ENCODE data around the gene ZC3H15. TPM values are rescaled to one million over a fixed set of nuclear protein-coding genes. Genes with fewer than 3 reads are reported as not detected.

Gene ZC3H15
- total RNA-seq, 4 donors from 2014 or later, result 43.5 to 77.8 (median 52.0) TPM

- TF ChIP-seq POLR2A (IDR thresholded peaks at IDR 0.05), result no peak
- no peak for TF ChIP-seq CTCF (IDR thresholded peaks at IDR 0.05)
- DNase-seq (ENCODE audit: low spot score in 2 of 2), result no peak
- H3K4me3 ChIP-seq (ENCODE audit: low read depth, poor library complexity, severe bottlenecking), result no peak overlapping the region
- intact Hi-C loops (cut with DNase I; ENCODE audit: low total_unique reads), result no loop called here
These were observed 45.3 kb downstream of the ZC3H15 start for GRCh38 chr2:186531257-186531775.

GRCh38 chr2:186532891-186533290 is 46.8 kb downstream of the ZC3H15 start:
- intact Hi-C loops (cut with DNase I; ENCODE audit: low total_unique reads), result no loop called here
- WGBS, 2 donors, result 27 to 46% methylated on average over 1 of the region's 1 CpG
- no peak for TF ChIP-seq POLR2A (IDR thresholded peaks at IDR 0.05)
- H3K4me3 ChIP-seq (ENCODE audit: low read depth, poor library complexity, severe bottlenecking), result no peak overlapping the region
- no peak for DNase-seq (ENCODE audit: low spot score in 2 of 2)

- no peak for DNase-seq (ENCODE audit: low spot score in 2 of 2)
- TF ChIP-seq POLR2A (IDR thresholded peaks at IDR 0.05) (no peak), CTCF (IDR thresholded peaks at IDR 0.05) (no peak)
- intact Hi-C loops (cut with DNase I; ENCODE audit: low total_unique reads), result no loop called here
- no peak overlapping the region for H3K4me3 ChIP-seq (ENCODE audit: low read depth, poor library complexity, severe bottlenecking)
These were observed 47.7 kb downstream of the ZC3H15 start for GRCh38 chr2:186533717-186534116.

GRCh38 chr2:186534406-186534805 is 48.3 kb downstream of the ZC3H15 start:
- DNase-seq (ENCODE audit: low spot score in 2 of 2), result no peak
- WGBS, 2 donors, result 90% methylated on average over 3 of the region's 3 CpGs
- intact Hi-C loops (cut with DNase I; ENCODE audit: low total_unique reads), result no loop called here
- H3K4me3 ChIP-seq (ENCODE audit: low read depth, poor library complexity, severe bottlenecking), result no peak overlapping the region
- TF ChIP-seq POLR2A (IDR thresholded peaks at IDR 0.05), result no peak
- TF ChIP-seq CTCF (IDR thresholded peaks at IDR 0.05), result no peak

GRCh38 chr2:186535861-186536260 is 49.8 kb downstream of the ZC3H15 start:
- intact Hi-C loops (cut with DNase I; ENCODE audit: low total_unique reads), result no loop called here
- no peak for DNase-seq (ENCODE audit: low spot score in 2 of 2)
- WGBS, 2 donors, result 88 to 93% methylated on average over 3 of the region's 3 CpGs
- TF ChIP-seq POLR2A (IDR thresholded peaks at IDR 0.05), result no peak
- no peak for TF ChIP-seq CTCF (IDR thresholded peaks at IDR 0.05)
- H3K4me3 ChIP-seq (ENCODE audit: low read depth, poor library complexity, severe bottlenecking), result no peak overlapping the region

- no peak overlapping the region for H3K4me3 ChIP-seq (ENCODE audit: low read depth, poor library complexity, severe bottlenecking)
- intact Hi-C loops (cut with DNase I; ENCODE audit: low total_unique reads), result no loop called here
- 85 to 89% methylated on average over 4 of the region's 4 CpGs for WGBS, 2 donors
- no peak for DNase-seq (ENCODE audit: low spot score in 2 of 2)
- TF ChIP-seq POLR2A (IDR thresholded peaks at IDR 0.05) (no peak), CTCF (IDR thresholded peaks at IDR 0.05) (no peak)
These were observed 51.0 kb downstream of the ZC3H15 start for GRCh38 chr2:186537019-186537418.
